ENCODE results near the gene DNAH10. TPM values are rescaled to one million over a fixed set of nuclear protein-coding genes. Genes with fewer than 3 reads are reported as not detected.

Gene DNAH10
- total RNA-seq, 1 experiment from 2014 or later, result 0.39 TPM

- ATAC-seq (no peak), DNase-seq (ENCODE audit: low read depth, low spot score) (no peak)
- BruUV-seq (replicated peaks), result no TSS peak
- Histone ChIP-seq H3K4me3 (ENCODE audit: low read depth in 2 of 2, low read length in 2 of 2) (no peak overlapping the region), H3K27ac (ENCODE audit: low read length) (no peak overlapping the region), H3K27me3 (ENCODE audit: control insufficient read depth, insufficient read depth, low read length) (no peaks in the 10 kb centered on the region), H3K4me1 (ENCODE audit: control insufficient read depth, insufficient read depth, low read length) (no peaks in the 10 kb centered on the region), H3K9me3 (ENCODE audit: control insufficient read depth, insufficient read depth, low read depth, low read length) (no peaks in the 10 kb centered on the region), H3K36me3 (ENCODE audit: control insufficient read depth, insufficient read depth, low read length) (no peaks in the 10 kb centered on the region)
- in situ Hi-C loops (cut with HindIII; ENCODE audit: low pct_unique_long_range_greater_than_20kb, low sequenced_read_pairs) (no loop called here), intact Hi-C loops (cut with micrococcal nuclease; ENCODE audit: unreplicated experiment) (no loop called here)
- CTCF ChIA-PET, result interaction anchor here (0.6 kb wide), 1 partner anchor 846 kb away, joined by 5 read pairs; no protein-coding TSS in a partner anchor
- no peak for TF ChIP-seq POLR2AphosphoS5 (IDR thresholded peaks at IDR 0.05; ENCODE audit: low read depth, low read length)
- POLR2A ChIA-PET, result no interaction called here
These were observed 141.4 kb downstream of the DNAH10 start for GRCh38 chr12:123903301-123904065.

DNA sequence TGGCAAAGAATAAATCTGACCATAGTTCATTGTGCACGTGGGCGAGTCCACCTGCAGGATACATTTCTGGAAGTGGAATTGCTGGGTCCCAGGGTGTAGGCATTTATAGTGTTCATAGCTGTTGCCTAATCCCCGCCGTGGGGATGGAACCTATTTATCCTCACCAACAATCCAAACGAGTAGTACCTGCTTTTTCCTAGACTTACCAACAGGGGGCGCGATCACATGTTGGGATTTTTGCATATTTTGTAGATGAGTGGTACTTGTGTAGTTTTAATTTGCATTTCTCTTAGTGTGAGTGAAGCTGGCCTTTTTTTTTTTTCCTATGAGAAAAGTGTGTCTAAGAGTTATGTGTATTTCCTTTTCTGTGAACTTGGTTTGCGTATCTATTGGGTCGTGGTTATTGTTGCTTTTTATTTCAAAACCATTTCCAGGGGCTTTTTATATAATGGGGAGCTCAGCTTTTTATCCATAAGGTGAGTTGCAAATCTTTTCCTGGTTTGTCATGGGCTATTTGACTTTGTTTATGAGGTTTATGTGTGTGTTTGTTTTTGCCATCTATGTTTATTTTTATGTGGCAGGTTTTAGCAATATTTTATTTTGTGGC lies 143.3 kb downstream of the DNAH10 start:
- CTCF ChIA-PET, result interaction anchor here (0.7 kb wide), 1 partner anchor 19 kb away, joined by 8 read pairs; no protein-coding TSS in a partner anchor
- intact Hi-C loops (cut with micrococcal nuclease; ENCODE audit: unreplicated experiment), result loop anchor here (5.0 kb wide), 1 partner anchor 77 kb away; no protein-coding TSS in a partner anchor

More for the DNA sequence above, 143.3 kb downstream of the DNAH10 start:
- TF ChIP-seq, protein P1, sequence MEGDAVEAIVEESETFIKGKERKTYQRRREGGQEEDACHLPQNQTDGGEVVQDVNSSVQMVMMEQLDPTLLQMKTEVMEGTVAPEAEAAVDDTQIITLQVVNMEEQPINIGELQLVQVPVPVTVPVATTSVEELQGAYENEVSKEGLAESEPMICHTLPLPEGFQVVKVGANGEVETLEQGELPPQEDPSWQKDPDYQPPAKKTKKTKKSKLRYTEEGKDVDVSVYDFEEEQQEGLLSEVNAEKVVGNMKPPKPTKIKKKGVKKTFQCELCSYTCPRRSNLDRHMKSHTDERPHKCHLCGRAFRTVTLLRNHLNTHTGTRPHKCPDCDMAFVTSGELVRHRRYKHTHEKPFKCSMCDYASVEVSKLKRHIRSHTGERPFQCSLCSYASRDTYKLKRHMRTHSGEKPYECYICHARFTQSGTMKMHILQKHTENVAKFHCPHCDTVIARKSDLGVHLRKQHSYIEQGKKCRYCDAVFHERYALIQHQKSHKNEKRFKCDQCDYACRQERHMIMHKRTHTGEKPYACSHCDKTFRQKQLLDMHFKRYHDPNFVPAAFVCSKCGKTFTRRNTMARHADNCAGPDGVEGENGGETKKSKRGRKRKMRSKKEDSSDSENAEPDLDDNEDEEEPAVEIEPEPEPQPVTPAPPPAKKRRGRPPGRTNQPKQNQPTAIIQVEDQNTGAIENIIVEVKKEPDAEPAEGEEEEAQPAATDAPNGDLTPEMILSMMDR (IDR thresholded peaks at IDR 0.05), result peak; percentile 88
- TF ChIP-seq, protein P2, sequence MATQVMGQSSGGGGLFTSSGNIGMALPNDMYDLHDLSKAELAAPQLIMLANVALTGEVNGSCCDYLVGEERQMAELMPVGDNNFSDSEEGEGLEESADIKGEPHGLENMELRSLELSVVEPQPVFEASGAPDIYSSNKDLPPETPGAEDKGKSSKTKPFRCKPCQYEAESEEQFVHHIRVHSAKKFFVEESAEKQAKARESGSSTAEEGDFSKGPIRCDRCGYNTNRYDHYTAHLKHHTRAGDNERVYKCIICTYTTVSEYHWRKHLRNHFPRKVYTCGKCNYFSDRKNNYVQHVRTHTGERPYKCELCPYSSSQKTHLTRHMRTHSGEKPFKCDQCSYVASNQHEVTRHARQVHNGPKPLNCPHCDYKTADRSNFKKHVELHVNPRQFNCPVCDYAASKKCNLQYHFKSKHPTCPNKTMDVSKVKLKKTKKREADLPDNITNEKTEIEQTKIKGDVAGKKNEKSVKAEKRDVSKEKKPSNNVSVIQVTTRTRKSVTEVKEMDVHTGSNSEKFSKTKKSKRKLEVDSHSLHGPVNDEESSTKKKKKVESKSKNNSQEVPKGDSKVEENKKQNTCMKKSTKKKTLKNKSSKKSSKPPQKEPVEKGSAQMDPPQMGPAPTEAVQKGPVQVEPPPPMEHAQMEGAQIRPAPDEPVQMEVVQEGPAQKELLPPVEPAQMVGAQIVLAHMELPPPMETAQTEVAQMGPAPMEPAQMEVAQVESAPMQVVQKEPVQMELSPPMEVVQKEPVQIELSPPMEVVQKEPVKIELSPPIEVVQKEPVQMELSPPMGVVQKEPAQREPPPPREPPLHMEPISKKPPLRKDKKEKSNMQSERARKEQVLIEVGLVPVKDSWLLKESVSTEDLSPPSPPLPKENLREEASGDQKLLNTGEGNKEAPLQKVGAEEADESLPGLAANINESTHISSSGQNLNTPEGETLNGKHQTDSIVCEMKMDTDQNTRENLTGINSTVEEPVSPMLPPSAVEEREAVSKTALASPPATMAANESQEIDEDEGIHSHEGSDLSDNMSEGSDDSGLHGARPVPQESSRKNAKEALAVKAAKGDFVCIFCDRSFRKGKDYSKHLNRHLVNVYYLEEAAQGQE (IDR thresholded peaks at IDR 0.05; ENCODE audit: insufficient read depth in 1 of 2, low read depth in 2 of 2, low read length in 1 of 2), result no peak
- no peak overlapping the region for H3K4me3 ChIP-seq (ENCODE audit: low read depth in 2 of 2, low read length in 2 of 2)
- H3K9me3 ChIP-seq (ENCODE audit: control insufficient read depth, insufficient read depth, low read depth, low read length), result no peaks in the 10 kb centered on the region
- ATAC-seq (no peak), DNase-seq (ENCODE audit: low read depth, low spot score) (peak; percentile 50)
- no peak overlapping the region for H3K27ac ChIP-seq (ENCODE audit: low read length)
- H3K27me3 ChIP-seq (ENCODE audit: control insufficient read depth, insufficient read depth, low read length), result no peaks in the 10 kb centered on the region
- BruUV-seq (replicated peaks), result no TSS peak
- H3K36me3 ChIP-seq (ENCODE audit: control insufficient read depth, insufficient read depth, low read length), result no peaks in the 10 kb centered on the region
- H3K4me1 ChIP-seq (ENCODE audit: control insufficient read depth, insufficient read depth, low read length), result no peaks in the 10 kb centered on the region
- POLR2A ChIA-PET, result no interaction called here
- in situ Hi-C loops (cut with HindIII; ENCODE audit: low pct_unique_long_range_greater_than_20kb, low sequenced_read_pairs), result no loop called here
